PC-3 (cell line): Measurements from ENCODE around the gene MYH9. TPM values are rescaled to one million over a fixed set of nuclear protein-coding genes. Genes with fewer than 3 reads are reported as not detected.

Experiments used
- ATAC-seq: fragments of 200-7000 bp; cut with Tn5 transposase; 2 replicates; pipeline ENCODE4 v1.9.1; 2020; ENCODE audit warnings: mild to moderate bottlenecking, moderate library complexity
- BruUV-seq: library from RNA; stranded (reverse); fragments of 400-500 nt; replicated peaks from 2 replicates; lab custom pipeline; 2021; lab: Mats Ljungman, UMichigan
- CTCF ChIA-PET: fragments of 300-600 bp; sonication (Branson Sonifier 250); formaldehyde crosslinking; loops from one replicate; lab custom pipeline; 2022; ENCODE audit warnings: antibody characterized with exemption; lab: Charles Lee
- POLR2A ChIA-PET: fragments of 300-600 bp; sonication (Branson Sonifier 250); formaldehyde crosslinking; loops from one replicate; lab custom pipeline; 2022; ENCODE audit warnings: antibody characterized with exemption; ENCODE audit not compliant: unreplicated experiment; lab: Charles Lee
- DNase-seq: peaks from one replicate; pipeline ENCODE4 v3.0.0-alpha.2; 2015
- H2AFZ ChIP-seq: fragments of 300-600 bp; sonication (generic); 2 replicates; pipeline ENCODE4 v1.6.0; 2016; ENCODE audit warnings: antibody characterized with exemption, low read length
- H3F3A ChIP-seq: fragments of 300-600 bp; sonication (generic); one replicate; pipeline ENCODE4 v1.6.0; 2017; ENCODE audit warnings: antibody characterized with exemption, low read length, control low read depth, mild to moderate bottlenecking; ENCODE audit not compliant: unreplicated experiment
- H3K27ac ChIP-seq: fragments of 300-600 bp; sonication (generic); 2 replicates; pipeline ENCODE4 v1.5.1; 2016; ENCODE audit warnings: mild to moderate bottlenecking, low read length
- H3K27me3 ChIP-seq: fragments of 300-600 bp; sonication (generic); 2 replicates; pipeline ENCODE4 v1.6.1; 2016; ENCODE audit warnings: low read length, mixed read lengths
- H3K36me3 ChIP-seq: fragments of 300-600 bp; sonication (generic); 2 replicates; pipeline ENCODE4 v1.6.1; 2016; ENCODE audit warnings: low read depth, mixed run types, low read length, mixed read lengths
- H3K4me1 ChIP-seq: fragments of 300-600 bp; sonication (generic); 2 replicates; pipeline ENCODE4 v1.5.1; 2016; ENCODE audit warnings: low read length; ENCODE audit not compliant: insufficient read depth
- H3K4me2 ChIP-seq: fragments of 300-600 bp; sonication (generic); 2 replicates; pipeline ENCODE4 v1.6.0; 2016; ENCODE audit warnings: low read length
- H3K4me3 ChIP-seq: fragments of 300-600 bp; sonication (generic); 2 replicates; pipeline ENCODE4 v1.5.1; 2016; ENCODE audit warnings: mild to moderate bottlenecking, low read length, mixed read lengths
- H3K79me2 ChIP-seq: fragments of 300-600 bp; sonication (generic); 2 replicates; pipeline ENCODE4 v1.6.1; 2017; ENCODE audit warnings: low read length, mixed read lengths
- H3K9ac ChIP-seq: fragments of 300-600 bp; sonication (generic); 2 replicates; pipeline ENCODE4 v1.6.0; 2016; ENCODE audit warnings: mild to moderate bottlenecking, low read length
- H3K9me2 ChIP-seq: fragments of 300-600 bp; sonication (generic); replicated peaks from 2 replicates; pipeline ENCODE4 v1.6.1; 2016; ENCODE audit warnings: mixed run types, low read length, mixed read lengths
- H3K9me3 ChIP-seq: fragments of 300-600 bp; sonication (generic); 2 replicates; pipeline ENCODE4 v1.6.1; 2016; ENCODE audit warnings: low read length, mixed read lengths
- H4K20me1 ChIP-seq: fragments of 300-600 bp; sonication (generic); 2 replicates; pipeline ENCODE4 v1.6.1; 2016; ENCODE audit warnings: low read length, mixed read lengths
- EZH2 ChIP-seq: fragments of 300-600 bp; sonication (generic); IDR thresholded peaks from one replicate; pipeline ENCODE4 v1.6.1; 2017; ENCODE audit warnings: antibody characterized with exemption, mild to moderate bottlenecking, low read length; ENCODE audit not compliant: unreplicated experiment
- EZH2phosphoT487 ChIP-seq: fragments of 300-600 bp; sonication (generic); IDR thresholded peaks from 2 replicates; pipeline ENCODE4 v1.6.1; 2018; ENCODE audit warnings: mild to moderate bottlenecking, antibody characterized with exemption, low read length, borderline replicate concordance
- intact Hi-C: fragments of 100-400 bp; cut with micrococcal nuclease; formaldehyde crosslinking; loops from 2 replicates; pipeline ENCODE4 v1.9.0; 2023
- total RNA-seq: library from RNA; depleted of rRNA; stranded (reverse); fragments of >200 nt; gene quantifications from 2 replicates; pipeline ENCODE4 v1.2.3, GENCODE V29; 2014
- TF ChIP-seq, protein P1 (sequence below): fragments of 300-600 bp; sonication (generic); conservative IDR thresholded peaks from 2 replicates; pipeline ENCODE4 v1.5.1; 2017; ENCODE audit warnings: antibody characterized with exemption, low read depth, mild to moderate bottlenecking, low read length

MYH9 gene
- total RNA-seq, 1 experiment from 2014 or later = 357 TPM

DNA sequence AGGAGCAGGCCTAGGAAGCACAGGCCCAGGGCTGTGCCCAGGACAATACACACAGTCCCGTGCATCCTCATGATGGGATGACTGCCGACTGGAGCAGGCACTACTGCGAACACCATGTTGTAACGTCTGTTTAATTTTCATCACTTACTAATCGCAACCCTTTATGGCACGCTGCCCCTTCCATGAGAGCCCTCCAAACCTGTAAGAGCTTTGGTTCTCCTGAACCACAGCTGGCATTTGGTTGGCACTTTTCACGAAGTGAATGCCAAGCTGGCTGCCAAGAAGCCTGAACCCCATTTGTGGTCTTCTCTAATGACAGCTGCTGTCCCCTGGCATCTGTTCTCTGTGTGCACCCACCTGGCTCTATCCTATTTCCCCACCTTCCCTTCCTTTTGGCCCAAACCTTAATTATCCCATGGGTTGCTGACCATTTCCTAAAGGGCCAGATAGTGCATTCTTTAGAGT, 98.3 kb downstream of the MYH9 start:
- Histone ChIP-seq H3K9me3 (no peaks in the 10 kb centered on the region), H3K4me3 (no peak overlapping the region), H3F3A (no peaks in the 10 kb centered on the region), H3K4me1 (no peaks in the 10 kb centered on the region), H2AFZ (no peak overlapping the region), H3K4me2 (no peak overlapping the region), H3K9me2 (no peaks in the 10 kb centered on the region), H4K20me1 (no peaks in the 10 kb centered on the region), H3K79me2 (no peaks in the 10 kb centered on the region), H3K9ac (no peak overlapping the region), H3K36me3 (peaks cover 65% of the 10 kb centered on the region), H3K27me3 (no peaks in the 10 kb centered on the region), H3K27ac (no peak overlapping the region)
- DNase-seq = no peak
- ATAC-seq = no peak
- intact Hi-C loops = no loop called here
- ChIA-PET CTCF (no interaction called here), POLR2A (no interaction called here)
- no TSS peak for BruUV-seq
- TF ChIP-seq, protein P1, sequence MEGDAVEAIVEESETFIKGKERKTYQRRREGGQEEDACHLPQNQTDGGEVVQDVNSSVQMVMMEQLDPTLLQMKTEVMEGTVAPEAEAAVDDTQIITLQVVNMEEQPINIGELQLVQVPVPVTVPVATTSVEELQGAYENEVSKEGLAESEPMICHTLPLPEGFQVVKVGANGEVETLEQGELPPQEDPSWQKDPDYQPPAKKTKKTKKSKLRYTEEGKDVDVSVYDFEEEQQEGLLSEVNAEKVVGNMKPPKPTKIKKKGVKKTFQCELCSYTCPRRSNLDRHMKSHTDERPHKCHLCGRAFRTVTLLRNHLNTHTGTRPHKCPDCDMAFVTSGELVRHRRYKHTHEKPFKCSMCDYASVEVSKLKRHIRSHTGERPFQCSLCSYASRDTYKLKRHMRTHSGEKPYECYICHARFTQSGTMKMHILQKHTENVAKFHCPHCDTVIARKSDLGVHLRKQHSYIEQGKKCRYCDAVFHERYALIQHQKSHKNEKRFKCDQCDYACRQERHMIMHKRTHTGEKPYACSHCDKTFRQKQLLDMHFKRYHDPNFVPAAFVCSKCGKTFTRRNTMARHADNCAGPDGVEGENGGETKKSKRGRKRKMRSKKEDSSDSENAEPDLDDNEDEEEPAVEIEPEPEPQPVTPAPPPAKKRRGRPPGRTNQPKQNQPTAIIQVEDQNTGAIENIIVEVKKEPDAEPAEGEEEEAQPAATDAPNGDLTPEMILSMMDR = no peak
- no peak for TF ChIP-seq EZH2phosphoT487
- TF ChIP-seq EZH2 = no peak

DNA sequence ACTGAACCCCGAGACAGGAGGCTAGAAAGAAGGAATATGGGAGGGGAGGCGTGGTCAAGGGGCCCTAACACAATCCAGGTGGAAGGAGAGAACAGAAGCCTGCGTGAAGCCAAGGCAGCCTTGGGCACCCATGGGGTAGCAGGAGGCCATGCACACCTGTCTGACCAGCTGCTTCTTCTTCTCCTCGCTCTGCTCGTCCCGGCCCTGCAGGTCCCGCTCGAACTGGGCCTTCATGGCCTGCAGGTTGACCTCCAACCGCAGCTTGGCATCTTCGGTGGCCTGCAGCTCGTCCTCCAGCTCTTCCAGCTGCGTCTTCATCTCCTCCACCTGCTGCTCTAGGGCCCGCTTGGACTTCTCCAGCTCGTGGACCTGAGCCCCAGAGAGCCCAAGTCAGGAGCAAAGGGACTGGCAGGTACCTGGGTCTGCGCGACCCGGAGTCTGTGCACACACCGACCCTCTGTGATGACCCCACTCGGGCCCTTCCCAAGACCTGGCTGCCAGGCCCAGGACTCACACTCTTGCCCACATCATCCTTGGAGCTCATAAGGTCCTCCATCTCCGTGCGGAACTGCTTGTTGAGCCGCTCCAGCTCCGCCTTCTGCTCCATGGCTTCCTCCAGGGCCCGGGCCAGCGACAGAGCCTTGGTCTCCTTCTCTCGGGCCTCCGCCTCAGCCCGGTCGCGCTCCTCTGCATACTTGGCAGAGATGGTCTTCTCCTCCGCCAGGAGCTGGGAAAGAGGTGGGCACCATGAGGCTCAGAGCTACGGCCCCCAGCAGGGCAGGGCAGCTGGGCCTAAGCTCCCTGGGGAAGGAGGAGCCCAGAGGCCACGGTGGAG, 99.0 kb downstream of the MYH9 start:
- H3K27ac ChIP-seq = no peak overlapping the region
- BruUV-seq = TSS peak; percentile 80
- H3F3A ChIP-seq = no peaks in the 10 kb centered on the region
- CTCF ChIA-PET = no interaction called here
- no peaks in the 10 kb centered on the region for H3K9me2 ChIP-seq
- peaks cover 61% of the 10 kb centered on the region for H3K36me3 ChIP-seq
- H3K27me3 ChIP-seq = no peaks in the 10 kb centered on the region
- no peaks in the 10 kb centered on the region for H3K79me2 ChIP-seq
- no peaks in the 10 kb centered on the region for H3K9me3 ChIP-seq
- H4K20me1 ChIP-seq = no peaks in the 10 kb centered on the region
- H3K9ac ChIP-seq = no peak overlapping the region
- no peak for DNase-seq
- H3K4me2 ChIP-seq = no peak overlapping the region
- no peak overlapping the region for H2AFZ ChIP-seq
- H3K4me1 ChIP-seq = no peaks in the 10 kb centered on the region
- POLR2A ChIA-PET = interaction anchor here (0.6 kb wide), 1 partner anchor 487 kb away, joined by 4 read pairs; no protein-coding TSS in a partner anchor
- no peak for ATAC-seq
- intact Hi-C loops = no loop called here
- TF ChIP-seq, protein P1 = no peak
- TF ChIP-seq EZH2phosphoT487 = no peak
- H3K4me3 ChIP-seq = no peak overlapping the region
